Spleen (tissue), 11 donors: Measurements from ENCODE around the gene PIGQ. TPM values are rescaled to one million over a fixed set of nuclear protein-coding genes. Genes with fewer than 3 reads are reported as not detected.

ENCODE experiments used
- DNase-seq: peaks from one replicate; pipeline ENCODE4 v3.0.0-alpha.2; 2020
- H3K27ac ChIP-seq, 8 donors: fragments of 200-600 bp; sonication (generic) in 7 of 8; 1 replicate in 4 of 8; 2 replicates in 4 of 8; pipeline versions ENCODE4 v1.5.0 to v1.8.0; 2016 to 2021; ENCODE audit warnings: inconsistent platforms in 4 of 8, mild to moderate bottlenecking in 4 of 8, moderate library complexity in 1 of 8
- H3K27me3 ChIP-seq, 7 donors: fragments of 200-600 bp; sonication (generic) in 6 of 7; replicated peaks in 1 of 7; 1 replicate in 4 of 7; 2 replicates in 3 of 7; pipeline versions ENCODE4 v1.5.0 to v1.8.0; 2016 to 2021; ENCODE audit warnings: inconsistent platforms in 3 of 7, mild to moderate bottlenecking in 1 of 7
- H3K36me3 ChIP-seq, 6 donors: fragments of 200-600 bp; sonication (generic) in 5 of 6; 1 replicate in 4 of 6; 2 replicates in 2 of 6; pipeline versions ENCODE4 v1.5.0 to v1.8.0; 2016 to 2021; ENCODE audit warnings: inconsistent platforms in 2 of 6
- H3K4me1 ChIP-seq, 6 donors: fragments of 200-600 bp; sonication (generic) in 5 of 6; 1 replicate in 3 of 6; 2 replicates in 3 of 6; pipeline versions ENCODE4 v1.5.0 to v1.8.0; 2016 to 2021; ENCODE audit warnings: inconsistent platforms in 3 of 6
- H3K4me3 ChIP-seq, 8 donors: fragments of 200-600 bp; sonication (generic) in 7 of 8; 1 replicate in 4 of 8; 2 replicates in 4 of 8; pipeline versions ENCODE4 v1.5.0 to v1.8.0; 2016 to 2021; ENCODE audit warnings: inconsistent platforms in 4 of 8, mild to moderate bottlenecking in 4 of 8, moderate library complexity in 2 of 8
- H3K9me3 ChIP-seq, 8 donors: fragments of 200-600 bp; sonication (generic) in 7 of 8; 1 replicate in 4 of 8; 2 replicates in 4 of 8; pipeline versions ENCODE4 v1.5.0 to v1.8.0; 2016 to 2021; ENCODE audit warnings: inconsistent platforms in 4 of 8
- CTCF ChIP-seq, 11 experiments: fragments of 200-600 bp in 7 of 11; fragments of 450-650 bp in 4 of 11; sonication (generic) in 4 of 11; IDR thresholded peaks in 8 of 11; conservative IDR thresholded peaks in 3 of 11; 1 replicate in 7 of 11; 2 replicates in 4 of 11; pipeline versions ENCODE4 v1.4.0 to v1.8.0; 2016 to 2021; ENCODE audit warnings: antibody characterized with exemption in 11 of 11, inconsistent platforms in 4 of 11, mild to moderate bottlenecking in 1 of 11
- POLR2A ChIP-seq, 3 donors: fragments of 450-650 bp; IDR thresholded peaks; one replicate each; pipeline ENCODE4 v1.5.1; 2017; ENCODE audit warnings: antibody characterized with exemption in 3 of 3, mild to moderate bottlenecking in 1 of 3
- POLR2AphosphoS5 ChIP-seq, 3 donors: sonication (generic); formaldehyde crosslinking; IDR thresholded peaks; one replicate each; pipeline ENCODE4 v1.5.1; 2017; ENCODE audit warnings: antibody characterized with exemption in 3 of 3
- WGBS, 5 donors: extraction: QIAGEN DNeasy Blood & Tissue Kit in 3 of 5; methylation state at CpG; one replicate each; pipeline versions ENCODE4 v1.1.5 to v1.1.7; 2013 to 2018; 5-methylcytosine and 5-hydroxymethylcytosine counted together
- intact Hi-C: fragments of 100-400 bp; cut with DNase I; formaldehyde crosslinking; loops from one replicate; pipeline ENCODE4 v1.15.0; 2023; ENCODE audit warnings: low total_unique reads
- polyA plus RNA-seq, 3 donors: library from polyadenylated mRNA; stranded (reverse); fragments of 200-250 nt; gene quantifications; one replicate each; pipeline ENCODE4 v1.2.1, GENCODE V29; 2013
- total RNA-seq, 7 donors: library from RNA; depleted of rRNA in 3 of 7; stranded (reverse); fragments of >200 nt in 3 of 7; fragmentation: NEBNext Ultra II Directional in 4 of 7; extraction: Animal tissue kit (Norgen Biotek cat#: 25700) in 4 of 7; gene quantifications; one replicate each; pipeline versions ENCODE4 v1.1.0 to v1.2.1, GENCODE V29; 2016 to 2021
- donor health status: healthy with polysubstance abuse.
- donor health status: DM: no; HTN: no; CAD: no; lungs with moderate emphysema.
- donor health status: DM: no; HTN: no; CAD: no.
- donor health status: Bipolar disorder and iron deficiency.
- donor health status: healthy.
- donor health status: DM: no; HTN: no; CAD: no.
- donor health status: DM: yes; HTN: yes; CAD: no.

The PIGQ gene
- total and polyA plus RNA-seq, 10 donors: 20.7 to 70.5 (median 39.8) TPM

GRCh38 chr16:558298-559020 lies 11.3 kb upstream of the PIGQ start:
- 40 to 61% (median 52%) methylated on average over 12 to 22 of the region's 22 CpGs for WGBS, 5 donors
- Histone ChIP-seq H3K9me3 (no peaks in the 10 kb centered on the region), H3K4me3 (no peak overlapping the region), H3K27ac (no peak overlapping the region), H3K36me3 (peaks cover 0 to 11% (median 9%) of the 10 kb centered on the region in 6 donors), H3K4me1 (peaks cover 0 to 32% (median 11%) of the 10 kb centered on the region in 6 donors), H3K27me3 (peaks cover 10 to 56% (median 37%) of the 10 kb centered on the region in 7 donors)
- intact Hi-C loops: no loop called here
- DNase-seq: no peak
- TF ChIP-seq CTCF (IDR thresholded peaks at IDR 0.05 in 8 of 11, conservative IDR thresholded peaks at IDR 0.05 in 3 of 11) (no peak), POLR2AphosphoS5 (IDR thresholded peaks at IDR 0.05) (no peak), POLR2A (IDR thresholded peaks at IDR 0.05) (no peak)

- intact Hi-C loops: no loop called here
- TF ChIP-seq POLR2A (IDR thresholded peaks at IDR 0.05) (no peak), POLR2AphosphoS5 (IDR thresholded peaks at IDR 0.05) (no peak), CTCF (IDR thresholded peaks at IDR 0.05 in 8 of 11, conservative IDR thresholded peaks at IDR 0.05 in 3 of 11) (no peak)
- H3K27ac ChIP-seq: no peak overlapping the region
- 78 to 87% (median 86%) methylated on average over 5 to 15 of the region's 15 CpGs for WGBS, 5 donors
- no peak for DNase-seq
- H3K36me3 ChIP-seq: peaks cover 0 to 6% (median 4%) of the 10 kb centered on the region in 6 donors
- no peaks in the 10 kb centered on the region for H3K9me3 ChIP-seq
- peaks cover 10 to 56% (median 37%) of the 10 kb centered on the region in 7 donors for H3K27me3 ChIP-seq
- H3K4me1 ChIP-seq: peaks cover 0 to 31% (median 11%) of the 10 kb centered on the region in 6 donors
- H3K4me3 ChIP-seq: no peak overlapping the region
These were observed 10.8 kb upstream of the PIGQ start for GRCh38 chr16:559021-559380.

GRCh38 chr16:559411-560203 lies 10.2 kb upstream of the PIGQ start:
- H3K27me3 ChIP-seq: peaks cover 10 to 56% (median 37%) of the 10 kb centered on the region in 7 donors
- no peaks in the 10 kb centered on the region for H3K36me3 ChIP-seq
- H3K9me3 ChIP-seq: no peaks in the 10 kb centered on the region
- H3K4me1 ChIP-seq: peaks cover 0 to 25% (median 10%) of the 10 kb centered on the region in 6 donors
- intact Hi-C loops: no loop called here
- H3K27ac ChIP-seq: no peak overlapping the region
- TF ChIP-seq POLR2A (IDR thresholded peaks at IDR 0.05): no peak
- TF ChIP-seq CTCF (IDR thresholded peaks at IDR 0.05 in 8 of 11, conservative IDR thresholded peaks at IDR 0.05 in 3 of 11): no peak
- no peak for TF ChIP-seq POLR2AphosphoS5 (IDR thresholded peaks at IDR 0.05)
- WGBS, 5 donors: 11 to 43% (median 16%) methylated on average over 12 to 62 of the region's 62 CpGs
- H3K4me3 ChIP-seq: peak overlapping the region in 2 of 8 donors; percentile 10 to 54
- no peak for DNase-seq
